GM21390 (cell line): Measurements from ENCODE around the gene JMJD7.

Experiments
- ATAC-seq: cut with Tn5 transposase; IDR thresholded peaks from one replicate; pipeline ENCODE4 v1.9.1; 2021; ENCODE audit not compliant: unreplicated experiment

The JMJD7 gene

DNA sequence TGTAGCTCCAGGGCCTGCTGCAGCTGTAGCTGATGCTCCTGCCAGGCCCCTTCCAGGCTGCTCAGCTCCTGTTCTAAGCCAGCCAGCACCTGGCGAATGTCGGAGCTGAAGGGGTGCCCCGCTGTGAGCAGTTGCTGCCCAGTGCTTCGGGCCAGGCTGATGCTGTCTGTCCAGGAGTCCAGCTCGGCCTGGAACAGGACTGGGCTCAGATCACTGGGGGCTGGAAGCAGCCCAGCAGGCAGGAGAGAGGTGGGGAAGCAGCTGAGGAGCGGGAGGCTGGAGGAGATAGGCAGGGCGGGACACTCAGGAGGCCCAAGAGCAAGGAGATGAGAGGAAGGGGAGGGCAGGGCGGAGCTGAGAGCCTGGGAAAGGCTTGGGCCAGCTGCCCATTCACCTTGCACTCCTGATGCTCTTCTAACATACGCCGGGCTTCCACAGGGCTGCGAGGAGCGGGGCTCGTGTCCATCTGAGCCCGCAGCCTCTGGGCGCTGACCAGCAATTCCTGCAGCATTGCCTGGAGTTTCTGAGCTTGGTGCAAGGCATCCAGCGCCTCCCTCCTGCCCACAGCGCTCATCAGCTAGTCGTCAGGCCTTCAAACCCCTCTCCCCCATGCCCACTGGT lies 34.0 kb downstream of the JMJD7 start:
- no peak for ATAC-seq

DNA sequence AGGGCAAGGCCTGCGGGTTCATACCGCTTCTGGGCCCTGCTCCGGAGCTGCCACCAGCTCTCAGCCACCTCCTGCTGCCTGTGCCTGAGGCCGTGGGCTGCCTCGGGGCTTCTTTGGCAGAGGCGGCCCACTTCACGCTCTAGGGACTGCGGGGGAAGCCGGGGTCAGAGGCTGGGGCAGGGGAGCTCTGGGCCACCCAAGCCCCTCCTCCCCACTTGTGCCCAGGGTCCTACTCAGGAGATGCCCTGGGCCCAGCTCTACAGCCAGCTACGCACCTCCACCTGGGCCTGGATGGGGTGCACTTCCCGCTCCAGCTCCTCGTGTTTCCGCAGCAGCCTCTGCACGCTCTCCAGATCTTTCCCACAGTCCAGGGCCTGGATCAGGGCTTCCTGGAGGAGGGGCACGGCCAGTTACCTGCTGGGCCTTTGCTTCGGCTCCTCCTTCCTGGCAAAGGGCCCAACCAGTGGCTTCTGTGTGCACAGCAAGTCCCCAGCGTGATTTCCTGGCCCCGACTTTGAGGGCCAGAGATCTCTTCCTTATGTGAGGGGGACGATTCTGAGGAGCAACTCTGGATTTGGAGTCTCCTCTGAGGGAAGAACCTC lies 34.7 kb downstream of the JMJD7 start:
- ATAC-seq: no peak

DNA sequence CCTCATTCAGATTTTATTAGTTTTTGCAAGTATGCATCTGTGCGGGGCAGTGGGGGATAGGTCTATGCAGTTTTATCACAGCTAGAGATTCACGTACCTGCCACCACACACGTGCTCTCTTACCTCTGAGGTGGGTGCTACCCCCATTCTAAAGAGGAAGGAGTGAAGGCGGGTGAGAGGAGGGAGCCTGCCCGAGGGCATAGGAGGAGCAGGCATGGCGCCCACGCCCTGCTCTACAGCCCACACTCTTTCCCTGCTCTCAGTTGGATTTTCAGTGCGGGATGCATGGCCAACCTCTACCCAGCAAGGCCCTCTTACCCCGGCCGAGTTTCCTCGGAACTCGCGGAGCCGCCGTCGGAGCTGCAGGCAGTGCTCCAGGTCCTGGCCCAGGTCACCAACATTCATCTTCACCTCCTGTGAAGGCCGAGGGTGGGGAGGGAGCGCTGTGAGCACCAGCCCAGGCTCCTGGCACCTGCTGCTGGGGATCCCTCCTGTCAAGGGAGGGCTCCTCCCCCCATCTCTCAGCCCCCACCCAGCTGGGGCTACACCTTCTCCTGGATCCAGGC lies 37.7 kb downstream of the JMJD7 start:
- ATAC-seq: no peak

DNA sequence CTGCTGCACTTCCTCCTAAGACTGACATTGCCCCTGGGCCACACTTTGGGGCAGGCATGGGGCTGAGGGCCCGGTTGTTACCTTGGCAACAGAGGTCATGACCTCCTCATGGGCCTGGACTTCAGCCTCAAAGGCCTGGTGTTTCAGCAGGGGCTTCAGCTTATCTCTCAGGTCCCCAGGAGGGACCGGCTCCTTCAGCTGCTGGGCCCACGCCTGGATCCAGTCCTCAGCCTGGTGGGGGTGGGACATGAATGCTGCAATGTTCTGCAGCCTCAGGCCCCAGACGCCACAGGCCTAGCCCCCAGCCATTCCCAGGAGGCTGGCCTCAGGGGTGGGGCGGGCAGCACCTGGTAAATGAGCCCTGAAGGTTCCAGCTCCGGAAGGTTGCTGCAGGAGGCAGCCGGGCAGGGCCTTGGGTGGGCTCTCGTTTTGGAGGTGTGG lies 38.4 kb downstream of the JMJD7 start:
- no peak for ATAC-seq

GRCh38 chr15:41866872-41867579 lies 39.1 kb downstream of the JMJD7 start:
- no peak for ATAC-seq

DNA sequence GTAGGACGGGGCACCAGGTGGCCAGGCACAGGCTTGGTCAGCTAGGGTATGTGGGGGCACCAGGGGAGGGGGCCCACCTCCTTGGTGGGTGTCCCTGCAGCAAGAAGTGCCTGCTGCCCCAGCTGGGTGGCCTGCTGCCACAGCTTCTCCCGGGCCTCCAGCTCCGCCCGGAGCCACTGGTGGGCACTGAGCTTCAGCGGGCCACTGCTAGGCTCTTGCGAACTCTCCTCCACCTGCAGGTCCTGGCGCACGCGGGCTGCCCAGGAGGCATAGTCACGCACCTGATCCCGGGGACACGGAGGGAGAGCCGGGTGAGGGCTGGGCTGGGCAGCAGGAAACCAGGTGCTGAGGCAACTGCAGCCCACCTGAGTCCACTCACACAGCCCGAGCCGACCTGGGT lies 40.4 kb downstream of the JMJD7 start:
- no peak for ATAC-seq

GRCh38 chr15:41869770-41870688 lies 42.1 kb downstream of the JMJD7 start:
- no peak for ATAC-seq

DNA sequence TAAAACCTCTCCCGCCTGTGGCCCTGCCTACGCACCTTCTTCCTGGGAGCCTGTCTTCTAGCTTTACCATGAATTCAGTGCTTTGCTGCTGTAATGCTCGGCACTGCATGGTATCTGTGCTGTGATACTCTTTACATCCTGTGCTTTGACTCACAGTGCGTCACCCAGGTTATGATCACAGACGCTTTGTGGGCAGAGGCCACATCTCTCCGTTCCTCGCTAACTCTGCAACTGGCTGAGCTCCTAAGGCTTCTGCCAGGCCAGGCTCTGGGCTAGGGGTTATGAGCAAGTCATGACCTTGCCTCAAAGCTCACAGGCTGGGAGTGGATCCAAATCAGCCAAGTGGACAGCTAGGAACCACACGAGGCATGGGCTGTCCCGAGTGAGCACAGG lies 42.8 kb downstream of the JMJD7 start:
- ATAC-seq: no peak

GRCh38 chr15:41871175-41871905 lies 43.4 kb downstream of the JMJD7 start:
- no peak for ATAC-seq

- ATAC-seq: no peak
Measured at GRCh38 chr15:41872166-41872747, 44.4 kb downstream of the JMJD7 start.

GRCh38 chr15:41873711-41874110 lies 45.8 kb downstream of the JMJD7 start:
- ATAC-seq: no peak

DNA sequence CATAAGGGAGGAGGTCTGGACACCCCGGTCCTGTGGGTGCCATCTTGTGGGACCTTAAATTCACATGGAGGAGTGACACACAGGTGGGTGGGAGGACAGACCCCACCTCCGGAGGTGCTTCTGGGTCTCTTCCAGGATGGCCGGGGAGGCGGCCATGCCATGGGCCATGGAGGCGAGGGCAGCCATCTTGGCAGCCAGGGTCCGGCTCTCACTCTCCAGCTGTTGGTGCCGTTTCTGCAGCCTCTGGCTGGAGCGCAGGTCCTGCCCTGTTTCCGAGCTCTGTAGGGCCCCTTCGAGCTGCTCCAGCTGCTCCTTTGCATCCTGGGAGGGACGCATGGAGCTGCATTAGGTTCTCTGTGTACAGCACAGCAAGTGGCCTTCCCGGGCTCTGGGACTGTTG lies 46.8 kb downstream of the JMJD7 start:
- ATAC-seq: no peak

GRCh38 chr15:41876007-41876406 lies 48.1 kb downstream of the JMJD7 start:
- no peak for ATAC-seq

- ATAC-seq: no peak
Measured at GRCh38 chr15:41876689-41877088, 48.8 kb downstream of the JMJD7 start.

DNA sequence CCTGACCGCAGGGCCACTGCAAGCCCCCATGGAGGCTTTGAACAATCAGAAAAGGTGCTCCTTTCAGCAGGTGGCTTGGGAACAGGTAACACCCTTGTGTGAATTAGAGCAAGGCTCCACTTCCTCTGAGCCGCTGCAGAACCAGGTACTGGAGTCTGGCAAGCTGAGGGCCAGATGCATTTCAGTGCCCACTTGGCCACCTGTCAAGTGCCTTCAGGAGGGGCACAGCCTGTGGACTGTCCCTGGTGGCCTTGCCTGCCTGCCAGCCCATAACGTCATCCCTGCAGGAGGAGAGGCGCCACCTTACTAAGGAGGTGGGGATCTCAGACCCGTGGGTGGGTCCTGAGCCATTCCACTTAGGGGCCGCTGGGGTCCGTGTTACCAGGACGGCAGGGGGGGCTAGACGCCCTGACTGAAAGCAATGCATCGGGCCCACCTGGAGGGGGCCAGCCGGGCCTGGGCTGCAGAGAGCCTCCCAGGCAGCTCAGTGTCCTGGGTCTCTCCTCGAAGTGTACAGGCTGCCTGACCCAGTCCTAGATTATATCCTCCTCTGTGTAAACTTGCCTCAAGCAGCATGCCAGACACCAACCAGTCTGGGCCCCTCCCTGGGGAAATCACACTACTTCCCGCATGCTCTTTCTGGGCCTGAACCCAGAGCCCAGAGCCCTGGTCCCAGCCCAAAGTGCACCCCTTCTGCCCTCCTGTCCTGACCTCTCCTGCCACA lies 49.9 kb downstream of the JMJD7 start:
- no peak for ATAC-seq

DNA sequence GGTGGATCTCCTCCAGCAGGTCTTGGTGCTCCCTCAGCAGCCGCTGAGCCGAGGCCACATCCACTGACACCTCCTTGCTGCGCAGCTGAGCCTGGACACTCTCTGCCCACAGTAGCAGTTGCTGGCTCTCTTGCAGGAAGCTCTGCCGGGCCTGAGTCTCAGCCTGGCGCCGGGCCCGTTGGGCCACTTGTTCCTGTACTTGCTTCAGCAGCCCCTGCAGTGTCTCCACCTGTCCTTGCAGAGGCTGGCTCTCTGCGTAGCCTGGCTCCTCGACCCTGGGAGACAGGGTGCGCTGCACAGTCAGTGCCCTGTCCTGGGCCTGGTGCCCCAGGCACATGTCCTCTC lies 50.4 kb downstream of the JMJD7 start:
- no peak for ATAC-seq

DNA sequence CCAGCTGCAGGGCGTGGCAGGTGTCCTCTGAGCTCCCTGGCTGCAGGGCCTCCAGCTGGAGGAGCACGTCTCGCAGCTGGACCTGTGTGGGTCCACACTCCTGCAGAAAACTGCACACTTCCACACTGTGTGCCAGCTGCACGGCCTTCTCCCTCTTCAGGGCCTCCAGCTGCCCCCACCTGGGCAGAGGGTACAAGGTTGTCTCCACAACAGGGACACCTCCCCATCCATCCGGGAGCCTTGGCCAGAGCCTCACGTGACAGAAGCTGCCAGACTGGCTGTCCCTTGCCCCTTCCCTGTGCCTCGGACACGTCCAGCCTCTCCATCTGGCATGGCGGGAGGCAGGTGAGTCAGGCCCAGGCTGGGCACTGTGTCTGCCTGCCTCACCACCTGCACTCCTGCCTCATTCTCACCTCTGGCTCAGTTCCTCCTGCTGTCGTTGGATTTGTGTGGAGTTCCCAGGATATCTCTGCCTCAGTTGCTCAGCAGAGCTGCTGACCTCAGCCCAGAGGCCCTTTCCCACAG lies 51.5 kb downstream of the JMJD7 start:
- no peak for ATAC-seq

- no peak for ATAC-seq
Measured at GRCh38 chr15:41880156-41880877, 52.4 kb downstream of the JMJD7 start.

DNA sequence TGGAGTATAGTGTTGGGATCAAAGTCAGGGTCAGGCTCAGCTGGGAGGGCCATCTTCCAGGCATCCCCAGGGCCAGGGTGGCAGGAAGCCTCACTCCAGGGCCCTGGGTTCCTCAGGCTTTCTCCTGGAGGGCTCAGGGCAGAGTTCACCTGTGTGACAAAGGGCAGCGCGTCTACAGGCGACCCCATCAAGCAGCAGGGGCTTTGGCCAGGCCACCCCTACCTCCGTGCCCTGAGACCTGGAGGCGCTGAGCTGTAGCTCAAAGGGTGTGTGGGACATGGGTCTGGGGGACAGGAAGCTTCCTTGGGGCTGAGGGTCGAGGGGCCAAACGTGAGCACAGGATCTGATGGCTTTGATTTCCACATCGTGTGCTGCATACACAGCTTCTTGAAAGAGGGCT lies 53.2 kb downstream of the JMJD7 start:
- no peak for ATAC-seq
